ENCODE results near the gene DOCK9. TPM values are rescaled to one million over a fixed set of nuclear protein-coding genes. Genes with fewer than 3 reads are reported as not detected.

Gene DOCK9
- polyA plus RNA-seq, 3 donors, result 0.01 TPM; not detected in 2

- H3K27me3 ChIP-seq (ENCODE audit: control insufficient read depth in 2 of 2, insufficient read depth in 2 of 2, low read length in 2 of 2), result peaks cover 0 to 2% of the 10 kb centered on the region in 2 donors
- 78% methylated on average over 10 of the region's 14 CpGs for WGBS (ENCODE audit: insufficient coverage)
- no peak for TF ChIP-seq CTCF (IDR thresholded peaks at IDR 0.05)
- H3K27ac ChIP-seq (ENCODE audit: low read depth in 1 of 2, low read length in 2 of 2), result no peak overlapping the region
- intact Hi-C loops (cut with micrococcal nuclease), result no loop called here
- Mint-ChIP-seq H3K4me3 (no peak overlapping the region), H3K9me3 (peaks cover 0 to 4% (median 0%) of the 10 kb centered on the region in 7 donors), H3K4me1 (no peaks in the 10 kb centered on the region), H3K27ac (no peak overlapping the region), H3K27me3 (ENCODE audit: low read depth in 3 of 3) (peaks cover 7 to 20% (median 12%) of the 10 kb centered on the region in 3 donors), H3K36me3 (no peaks in the 10 kb centered on the region)
- H3K9me3 ChIP-seq (replicated peaks in 1 of 2; ENCODE audit: control insufficient read depth in 1 of 2, insufficient read depth in 1 of 2, low read length in 2 of 2), result no peaks in the 10 kb centered on the region
- no peaks in the 10 kb centered on the region for H4K20me1 ChIP-seq (ENCODE audit: insufficient read depth, low read length)
- H2AFZ ChIP-seq (ENCODE audit: insufficient read depth, low read depth, low read length, poor library complexity, severe bottlenecking), result no peak overlapping the region
- no peak overlapping the region for H3K4me3 ChIP-seq (replicated peaks in 1 of 3; ENCODE audit: low read depth in 2 of 3, low read length in 3 of 3)
- no peak for DNase-seq
- no peaks in the 10 kb centered on the region for H3K4me1 ChIP-seq (ENCODE audit: control insufficient read depth in 1 of 2, insufficient read depth in 2 of 2, low read length in 2 of 2)
- H3K79me2 ChIP-seq (ENCODE audit: insufficient read depth, low read length), result no peaks in the 10 kb centered on the region
- no peaks in the 10 kb centered on the region for H3K36me3 ChIP-seq (replicated peaks in 1 of 2; ENCODE audit: control insufficient read depth in 1 of 2, insufficient read depth in 2 of 2, low read length in 2 of 2)
- H3K9ac ChIP-seq (ENCODE audit: insufficient read depth, low read length, poor library complexity, severe bottlenecking), result no peak overlapping the region
- no peak overlapping the region for H3K4me2 ChIP-seq (replicated peaks; ENCODE audit: extremely low read depth, low read length, poor library complexity, severe bottlenecking)
Observed at GRCh38 chr13:98959786-98960605, 17.9 kb downstream of the DOCK9 start.

- Histone ChIP-seq H3K79me2 (ENCODE audit: insufficient read depth, low read length) (no peaks in the 10 kb centered on the region), H3K4me1 (ENCODE audit: control insufficient read depth in 1 of 2, insufficient read depth in 2 of 2, low read length in 2 of 2) (no peaks in the 10 kb centered on the region), H3K27me3 (ENCODE audit: control insufficient read depth in 2 of 2, insufficient read depth in 2 of 2, low read length in 2 of 2) (no peaks in the 10 kb centered on the region), H3K27ac (ENCODE audit: low read depth in 1 of 2, low read length in 2 of 2) (no peak overlapping the region), H3K9me3 (replicated peaks in 1 of 2; ENCODE audit: control insufficient read depth in 1 of 2, insufficient read depth in 1 of 2, low read length in 2 of 2) (no peaks in the 10 kb centered on the region), H3K4me3 (replicated peaks in 1 of 3; ENCODE audit: low read depth in 2 of 3, low read length in 3 of 3) (no peak overlapping the region), H3K36me3 (replicated peaks in 1 of 2; ENCODE audit: control insufficient read depth in 1 of 2, insufficient read depth in 2 of 2, low read length in 2 of 2) (no peaks in the 10 kb centered on the region), H4K20me1 (ENCODE audit: insufficient read depth, low read length) (no peaks in the 10 kb centered on the region), H2AFZ (ENCODE audit: insufficient read depth, low read depth, low read length, poor library complexity, severe bottlenecking) (no peak overlapping the region), H3K4me2 (replicated peaks; ENCODE audit: extremely low read depth, low read length, poor library complexity, severe bottlenecking) (no peak overlapping the region), H3K9ac (ENCODE audit: insufficient read depth, low read length, poor library complexity, severe bottlenecking) (no peak overlapping the region)
- Mint-ChIP-seq H3K4me3 (no peak overlapping the region), H3K27ac (no peak overlapping the region), H3K36me3 (no peaks in the 10 kb centered on the region), H3K9me3 (peaks cover 0 to 4% (median 0%) of the 10 kb centered on the region in 7 donors), H3K4me1 (no peaks in the 10 kb centered on the region), H3K27me3 (ENCODE audit: low read depth in 3 of 3) (peaks cover 5 to 18% (median 7%) of the 10 kb centered on the region in 3 donors)
- WGBS (ENCODE audit: insufficient coverage), result 70% methylated on average over 2 of the region's 2 CpGs
- TF ChIP-seq CTCF (IDR thresholded peaks at IDR 0.05), result no peak
- intact Hi-C loops (cut with micrococcal nuclease), result no loop called here
- no peak for DNase-seq
Observed at GRCh38 chr13:98959291-98959690, 18.6 kb downstream of the DOCK9 start.

Measured in CD14-positive monocyte (primary cell).